Measurements from ENCODE around the gene MTMR6.

DNA sequence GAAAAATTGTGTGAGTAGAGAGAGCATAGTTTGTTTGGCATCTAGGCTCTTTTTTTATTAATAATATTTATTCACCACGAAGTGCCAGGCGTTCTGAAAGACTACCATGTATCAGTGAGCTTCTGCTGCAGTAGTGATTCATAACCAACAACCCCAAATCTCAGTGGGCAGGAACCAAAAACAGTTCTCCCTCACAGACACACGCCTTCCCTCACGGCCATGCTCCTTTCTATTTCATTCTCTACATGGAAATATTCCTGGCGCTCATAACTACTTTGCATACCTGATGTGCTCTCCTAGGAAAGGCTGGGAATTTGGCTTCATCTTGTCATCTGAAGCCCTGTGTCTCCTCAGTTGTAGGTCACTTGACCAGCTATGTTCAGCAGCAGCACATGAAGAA, 88.6 kb downstream of the MTMR6 start:
- TF ChIP-seq, protein P1, sequence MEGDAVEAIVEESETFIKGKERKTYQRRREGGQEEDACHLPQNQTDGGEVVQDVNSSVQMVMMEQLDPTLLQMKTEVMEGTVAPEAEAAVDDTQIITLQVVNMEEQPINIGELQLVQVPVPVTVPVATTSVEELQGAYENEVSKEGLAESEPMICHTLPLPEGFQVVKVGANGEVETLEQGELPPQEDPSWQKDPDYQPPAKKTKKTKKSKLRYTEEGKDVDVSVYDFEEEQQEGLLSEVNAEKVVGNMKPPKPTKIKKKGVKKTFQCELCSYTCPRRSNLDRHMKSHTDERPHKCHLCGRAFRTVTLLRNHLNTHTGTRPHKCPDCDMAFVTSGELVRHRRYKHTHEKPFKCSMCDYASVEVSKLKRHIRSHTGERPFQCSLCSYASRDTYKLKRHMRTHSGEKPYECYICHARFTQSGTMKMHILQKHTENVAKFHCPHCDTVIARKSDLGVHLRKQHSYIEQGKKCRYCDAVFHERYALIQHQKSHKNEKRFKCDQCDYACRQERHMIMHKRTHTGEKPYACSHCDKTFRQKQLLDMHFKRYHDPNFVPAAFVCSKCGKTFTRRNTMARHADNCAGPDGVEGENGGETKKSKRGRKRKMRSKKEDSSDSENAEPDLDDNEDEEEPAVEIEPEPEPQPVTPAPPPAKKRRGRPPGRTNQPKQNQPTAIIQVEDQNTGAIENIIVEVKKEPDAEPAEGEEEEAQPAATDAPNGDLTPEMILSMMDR (conservative IDR thresholded peaks at IDR 0.05; ENCODE audit: low read length): no peak
- no peak for TF ChIP-seq EZH2phosphoT487 (IDR thresholded peaks at IDR 0.05; ENCODE audit: borderline replicate concordance, low read depth, low read length)
